Measurements from ENCODE around the gene IL22RA1.

DNA sequence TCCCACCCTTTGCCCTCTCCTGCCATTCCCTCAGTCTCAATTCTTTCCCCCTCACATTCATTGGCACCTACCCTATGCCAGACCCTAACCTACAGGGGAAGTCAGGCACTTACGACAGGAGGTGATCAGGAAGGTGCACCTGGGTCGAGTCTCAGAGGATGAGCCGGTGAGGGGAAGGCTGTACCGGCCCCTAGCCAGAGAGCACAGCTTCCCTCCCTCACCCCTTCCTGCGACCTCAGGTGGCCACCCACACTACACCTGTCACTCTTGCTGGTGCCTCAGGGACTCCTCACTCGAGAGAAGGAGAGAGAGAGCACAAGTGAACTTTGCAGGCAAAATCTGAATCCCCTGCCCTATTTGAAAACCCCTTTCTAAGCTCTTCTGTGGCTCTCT is 29.3 kb downstream of the IL22RA1 start:
- TF ChIP-seq, protein P1, sequence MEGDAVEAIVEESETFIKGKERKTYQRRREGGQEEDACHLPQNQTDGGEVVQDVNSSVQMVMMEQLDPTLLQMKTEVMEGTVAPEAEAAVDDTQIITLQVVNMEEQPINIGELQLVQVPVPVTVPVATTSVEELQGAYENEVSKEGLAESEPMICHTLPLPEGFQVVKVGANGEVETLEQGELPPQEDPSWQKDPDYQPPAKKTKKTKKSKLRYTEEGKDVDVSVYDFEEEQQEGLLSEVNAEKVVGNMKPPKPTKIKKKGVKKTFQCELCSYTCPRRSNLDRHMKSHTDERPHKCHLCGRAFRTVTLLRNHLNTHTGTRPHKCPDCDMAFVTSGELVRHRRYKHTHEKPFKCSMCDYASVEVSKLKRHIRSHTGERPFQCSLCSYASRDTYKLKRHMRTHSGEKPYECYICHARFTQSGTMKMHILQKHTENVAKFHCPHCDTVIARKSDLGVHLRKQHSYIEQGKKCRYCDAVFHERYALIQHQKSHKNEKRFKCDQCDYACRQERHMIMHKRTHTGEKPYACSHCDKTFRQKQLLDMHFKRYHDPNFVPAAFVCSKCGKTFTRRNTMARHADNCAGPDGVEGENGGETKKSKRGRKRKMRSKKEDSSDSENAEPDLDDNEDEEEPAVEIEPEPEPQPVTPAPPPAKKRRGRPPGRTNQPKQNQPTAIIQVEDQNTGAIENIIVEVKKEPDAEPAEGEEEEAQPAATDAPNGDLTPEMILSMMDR (IDR thresholded peaks at IDR 0.05; ENCODE audit: insufficient read depth, low read length, poor library complexity, severe bottlenecking): no peak
- no peak for TF ChIP-seq EZH2phosphoT487 (conservative IDR thresholded peaks at IDR 0.05; ENCODE audit: low read length)
